CD4-positive, alpha-beta memory T cell (primary cell): ENCODE data around the gene C3orf18. TPM values are rescaled to one million over a fixed set of nuclear protein-coding genes. Genes with fewer than 3 reads are reported as not detected.
A peak's percentile ranks its signal among the peaks of the same experiment; 100 is the strongest.

Source experiments
- CTCF ChIA-PET: fragments of 350-600 bp; sonication (Branson Sonifier 250); formaldehyde crosslinking; loops from one replicate; lab custom pipeline; 2021; ENCODE audit warnings: inconsistent platforms; ENCODE audit not compliant: partially characterized antibody; lab: Charles Lee
- POLR2A ChIA-PET: fragments of 350-600 bp; sonication (Branson Sonifier 250); formaldehyde crosslinking; loops from one replicate; lab custom pipeline; 2021; ENCODE audit not compliant: partially characterized antibody; lab: Charles Lee
- DNase-seq, 5 donors: peaks; one replicate each; pipeline versions ENCODE4 v3.0.0 to v3.0.0-alpha.2; 2020 to 2022; ENCODE audit warnings: mixed read lengths in 1 of 5
- H3K27ac ChIP-seq: one replicate; pipeline ENCODE4 v1.7.0; 2013; ENCODE audit warnings: low read depth, low read length
- H3K27me3 ChIP-seq: 2 replicates; pipeline ENCODE4 v1.7.0; 2013; ENCODE audit warnings: mild to moderate bottlenecking, low read length, moderate library complexity; ENCODE audit not compliant: insufficient read depth
- H3K36me3 ChIP-seq: 2 replicates; pipeline ENCODE4 v1.7.0; 2013; ENCODE audit warnings: mild to moderate bottlenecking, low read length, moderate library complexity; ENCODE audit not compliant: insufficient read depth
- H3K4me1 ChIP-seq: 2 replicates; pipeline ENCODE4 v1.7.0; 2013; ENCODE audit warnings: mild to moderate bottlenecking, low read length, moderate library complexity; ENCODE audit not compliant: insufficient read depth
- H3K4me3 ChIP-seq, 2 donors: one replicate each; pipeline ENCODE4 v1.7.0; 2013; ENCODE audit warnings: low read length in 2 of 2, mild to moderate bottlenecking in 1 of 2
- H3K9me3 ChIP-seq, 2 donors: one replicate each; pipeline ENCODE4 v1.7.0; 2013; ENCODE audit warnings: low read length in 2 of 2, control low read depth in 1 of 2; ENCODE audit not compliant: control insufficient read depth in 1 of 2
- H3K27ac Mint-ChIP-seq, 7 donors: one replicate each; pipeline ENCODE4 v1.8.0; 2020 to 2021; ENCODE audit warnings: mixed read lengths in 7 of 7, mild to moderate bottlenecking in 6 of 7, inconsistent platforms in 3 of 7, moderate library complexity in 3 of 7
- H3K27me3 Mint-ChIP-seq, 2 donors: one replicate each; pipeline ENCODE4 v1.8.0; 2020 to 2021; ENCODE audit warnings: mixed read lengths in 2 of 2
- H3K36me3 Mint-ChIP-seq, 2 donors: one replicate each; pipeline ENCODE4 v1.8.0; 2020 to 2021; ENCODE audit warnings: mixed read lengths in 2 of 2, inconsistent platforms in 1 of 2, mild to moderate bottlenecking in 1 of 2
- H3K4me1 Mint-ChIP-seq, 4 donors: one replicate each; pipeline ENCODE4 v1.8.0; 2020 to 2021; ENCODE audit warnings: mixed read lengths in 4 of 4, mild to moderate bottlenecking in 1 of 4
- H3K4me3 Mint-ChIP-seq, 8 donors: one replicate each; pipeline ENCODE4 v1.8.0; 2020 to 2021; ENCODE audit warnings: mixed read lengths in 8 of 8, mild to moderate bottlenecking in 7 of 8, moderate library complexity in 6 of 8, inconsistent platforms in 3 of 8
- H3K9me3 Mint-ChIP-seq, 8 donors: one replicate each; pipeline ENCODE4 v1.8.0; 2020 to 2021; ENCODE audit warnings: mixed read lengths in 8 of 8, mild to moderate bottlenecking in 5 of 8, inconsistent platforms in 3 of 8, moderate library complexity in 1 of 8
- intact Hi-C: fragments of 100-400 bp; cut with micrococcal nuclease; formaldehyde crosslinking; loops from one replicate; pipeline ENCODE4 v1.15.1; 2023
- polyA plus RNA-seq, 2 donors: library from polyadenylated mRNA; unstranded; fragments of 300-500 nt; fragmentation: Illumina TruSeq; gene quantifications; one replicate each; pipeline ENCODE4 v1.2.3, GENCODE V29; 2021
- total RNA-seq, 2 experiments: library from RNA; stranded (reverse); gene quantifications; one replicate each; pipeline ENCODE4 v1.2.3, GENCODE V29; 2021

C3orf18 gene
- total and polyA plus RNA-seq, 4 experiments from 2014 or later, result 14.2 to 22.3 (median 15.3) TPM

GRCh38 chr3:50550079-50550736, 17.3 kb downstream of the C3orf18 start:
- CTCF ChIA-PET, result interaction anchor here (0.8 to 4.1 kb wide), 20 partner anchors 7 to 291 kb away, joined by 3 to 22 read pairs (median 4); partner anchors contain the start of genes C3orf18, CYB561D2, HEMK1 and NPRL2

GRCh38 chr3:50549226-50549625, 18.3 kb downstream of the C3orf18 start:
- no peak overlapping the region for H3K4me3 Mint-ChIP-seq
- peaks cover 0 to 2% (median 0%) of the 10 kb centered on the region in 8 donors for H3K9me3 Mint-ChIP-seq
- H3K4me1 ChIP-seq, result no peaks in the 10 kb centered on the region
- intact Hi-C loops, result no loop called here
- no peaks in the 10 kb centered on the region for H3K36me3 Mint-ChIP-seq
- H3K27ac Mint-ChIP-seq, result no peak overlapping the region
- DNase-seq, result no peak
- H3K27me3 ChIP-seq, result no peaks in the 10 kb centered on the region
- ChIA-PET CTCF (interaction anchor here (0.9 to 4.1 kb wide), 17 partner anchors 9 to 212 kb away, joined by 3 to 22 read pairs (median 4); partner anchors contain the start of genes CYB561D2, NPRL2 and RASSF1), POLR2A (no interaction called here)
- no peaks in the 10 kb centered on the region for H3K27me3 Mint-ChIP-seq
- H3K36me3 ChIP-seq, result no peaks in the 10 kb centered on the region
- H3K4me1 Mint-ChIP-seq, result no peaks in the 10 kb centered on the region
- no peaks in the 10 kb centered on the region for H3K9me3 ChIP-seq
- H3K27ac ChIP-seq, result no peak overlapping the region
- H3K4me3 ChIP-seq, result no peak overlapping the region

More at GRCh38 chr3:50550079-50550736, 17.3 kb downstream of the C3orf18 start:
- no peaks in the 10 kb centered on the region for H3K4me1 Mint-ChIP-seq
- no peaks in the 10 kb centered on the region for H3K27me3 ChIP-seq
- no peaks in the 10 kb centered on the region for H3K4me1 ChIP-seq
- no peaks in the 10 kb centered on the region for H3K9me3 ChIP-seq
- intact Hi-C loops, result no loop called here
- no peak overlapping the region for H3K4me3 Mint-ChIP-seq
- peak; percentile 38 to 62 (median 45) for DNase-seq
- peaks cover 0 to 2% (median 0%) of the 10 kb centered on the region in 8 donors for H3K9me3 Mint-ChIP-seq
- no peaks in the 10 kb centered on the region for H3K36me3 ChIP-seq
- H3K27me3 Mint-ChIP-seq, result no peaks in the 10 kb centered on the region
- H3K27ac ChIP-seq, result no peak overlapping the region
- no peaks in the 10 kb centered on the region for H3K36me3 Mint-ChIP-seq
- H3K27ac Mint-ChIP-seq, result no peak overlapping the region
- no peak overlapping the region for H3K4me3 ChIP-seq
- POLR2A ChIA-PET, result no interaction called here

GRCh38 chr3:50545781-50546180, 21.8 kb downstream of the C3orf18 start:
- no peak overlapping the region for H3K4me3 ChIP-seq
- H3K27me3 ChIP-seq, result no peaks in the 10 kb centered on the region
- no peaks in the 10 kb centered on the region for H3K9me3 Mint-ChIP-seq
- no peaks in the 10 kb centered on the region for H3K36me3 ChIP-seq
- no peaks in the 10 kb centered on the region for H3K4me1 Mint-ChIP-seq
- intact Hi-C loops, result no loop called here
- peaks cover 0 to 3% of the 10 kb centered on the region in 2 donors for H3K27me3 Mint-ChIP-seq
- H3K4me3 Mint-ChIP-seq, result no peak overlapping the region
- H3K4me1 ChIP-seq, result no peaks in the 10 kb centered on the region
- DNase-seq, result no peak
- ChIA-PET CTCF (interaction anchor here (0.7 to 1.3 kb wide), 2 partner anchors 175 to 202 kb away, joined by 3 read pairs; no protein-coding TSS in a partner anchor), POLR2A (no interaction called here)
- no peaks in the 10 kb centered on the region for H3K9me3 ChIP-seq
- no peak overlapping the region for H3K27ac ChIP-seq
- no peaks in the 10 kb centered on the region for H3K36me3 Mint-ChIP-seq
- H3K27ac Mint-ChIP-seq, result no peak overlapping the region

GRCh38 chr3:50542177-50543034, 25.1 kb downstream of the C3orf18 start:
- intact Hi-C loops, result loop anchor here (1.0 kb wide), 1 partner anchor 195 kb away; no protein-coding TSS in a partner anchor
- peak; percentile 48 to 65 (median 52) for DNase-seq
- Mint-ChIP-seq H3K4me3 (peak overlapping the region in 1 of 8 donors; percentile 15), H3K27ac (no peak overlapping the region), H3K27me3 (peaks cover 3% of the 10 kb centered on the region in 2 donors), H3K36me3 (no peaks in the 10 kb centered on the region), H3K4me1 (no peaks in the 10 kb centered on the region), H3K9me3 (no peaks in the 10 kb centered on the region)
- H3K9me3 ChIP-seq, result no peaks in the 10 kb centered on the region
- ChIA-PET POLR2A (interaction anchor here (0.5 to 1.4 kb wide), 5 partner anchors 24 to 605 kb away, joined by 4 to 7 read pairs (median 4); partner anchors contain the start of genes CYB561D2 and NPRL2), CTCF (interaction anchor here (0.5 to 5.6 kb wide), 36 partner anchors 9 to 1417 kb away, joined by 3 to 46 read pairs (median 5); partner anchors contain the start of genes C3orf18, CISH, CYB561D2 and NPRL2)
- no peaks in the 10 kb centered on the region for H3K4me1 ChIP-seq
- no peak overlapping the region for H3K4me3 ChIP-seq
- no peak overlapping the region for H3K27ac ChIP-seq
- no peaks in the 10 kb centered on the region for H3K27me3 ChIP-seq
- no peaks in the 10 kb centered on the region for H3K36me3 ChIP-seq

GRCh38 chr3:50539356-50540286, 27.9 kb downstream of the C3orf18 start:
- no peak for DNase-seq
- Mint-ChIP-seq H3K4me1 (no peaks in the 10 kb centered on the region), H3K27ac (no peak overlapping the region), H3K9me3 (no peaks in the 10 kb centered on the region), H3K36me3 (no peaks in the 10 kb centered on the region), H3K4me3 (no peak overlapping the region), H3K27me3 (peaks cover 5 to 6% of the 10 kb centered on the region in 2 donors)
- H3K4me3 ChIP-seq, result no peak overlapping the region
- H3K36me3 ChIP-seq, result no peaks in the 10 kb centered on the region
- no peaks in the 10 kb centered on the region for H3K4me1 ChIP-seq
- POLR2A ChIA-PET, result no interaction called here
- H3K27me3 ChIP-seq, result no peaks in the 10 kb centered on the region
- CTCF ChIA-PET, result interaction anchor here (1.3 to 5.6 kb wide), 2 partner anchors 10 to 101 kb away, joined by 5 to 41 read pairs; no protein-coding TSS in a partner anchor
- H3K9me3 ChIP-seq, result no peaks in the 10 kb centered on the region
- no peak overlapping the region for H3K27ac ChIP-seq
- intact Hi-C loops, result no loop called here

GRCh38 chr3:50537421-50538129, 30.0 kb downstream of the C3orf18 start:
- Mint-ChIP-seq H3K27ac (peak overlapping the region in 1 of 7 donors; percentile 17), H3K27me3 (peaks cover 5 to 7% of the 10 kb centered on the region in 2 donors), H3K4me1 (no peaks in the 10 kb centered on the region), H3K36me3 (no peaks in the 10 kb centered on the region), H3K4me3 (no peak overlapping the region), H3K9me3 (no peaks in the 10 kb centered on the region)
- no peak for DNase-seq
- intact Hi-C loops, result no loop called here
- ChIA-PET POLR2A (interaction anchor here (0.6 kb wide), 1 partner anchor 1108 kb away, joined by 3 read pairs; the partner anchor contains the start of gene NICN1), CTCF (interaction anchor here (1.1 to 2.1 kb wide), 2 partner anchors 12 to 19 kb away, joined by 3 to 7 read pairs; no protein-coding TSS in a partner anchor)
- Histone ChIP-seq H3K4me1 (no peaks in the 10 kb centered on the region), H3K36me3 (no peaks in the 10 kb centered on the region), H3K4me3 (no peak overlapping the region), H3K27me3 (no peaks in the 10 kb centered on the region), H3K27ac (no peak overlapping the region), H3K9me3 (no peaks in the 10 kb centered on the region)
